Brain microvascular endothelial cell (primary cell): ENCODE data around the gene CSMD2.

Source experiments
- DNase-seq: peaks from one replicate; pipeline ENCODE4 v3.0.0-alpha.2; 2020
- H3K27ac ChIP-seq: fragments of 250-450 bp; sonication (Bioruptor Pico); 2 replicates; pipeline ENCODE4 v1.5.1; 2020; ENCODE audit warnings: mild to moderate bottlenecking, moderate library complexity
- H3K27me3 ChIP-seq: fragments of 250-450 bp; sonication (Bioruptor Pico); replicated peaks from 2 replicates; pipeline ENCODE4 v1.5.1; 2020; ENCODE audit warnings: mild to moderate bottlenecking
- H3K36me3 ChIP-seq: fragments of 250-450 bp; sonication (Bioruptor Pico); replicated peaks from 2 replicates; pipeline ENCODE4 v1.5.1; 2020; ENCODE audit warnings: mild to moderate bottlenecking
- H3K4me3 ChIP-seq: 2 replicates; pipeline ENCODE4 v1.5.1; 2011; ENCODE audit warnings: low read depth, mild to moderate bottlenecking, control low read depth, low read length, moderate library complexity
- in situ Hi-C: cut with HindIII; loops from 2 replicates; pipeline ENCODE4 v1.10.0; 2017; ENCODE audit warnings: low sequenced_read_pairs, low pct_ligation_motif_present
- TF ChIP-seq, protein P1 (sequence below): IDR thresholded peaks from 2 replicates; pipeline ENCODE4 v1.5.1; 2011; ENCODE audit warnings: low read depth, mild to moderate bottlenecking, moderate library complexity, low read length, control low read depth, inconsistent platforms; ENCODE audit errors: missing control alignments

The CSMD2 gene

DNA sequence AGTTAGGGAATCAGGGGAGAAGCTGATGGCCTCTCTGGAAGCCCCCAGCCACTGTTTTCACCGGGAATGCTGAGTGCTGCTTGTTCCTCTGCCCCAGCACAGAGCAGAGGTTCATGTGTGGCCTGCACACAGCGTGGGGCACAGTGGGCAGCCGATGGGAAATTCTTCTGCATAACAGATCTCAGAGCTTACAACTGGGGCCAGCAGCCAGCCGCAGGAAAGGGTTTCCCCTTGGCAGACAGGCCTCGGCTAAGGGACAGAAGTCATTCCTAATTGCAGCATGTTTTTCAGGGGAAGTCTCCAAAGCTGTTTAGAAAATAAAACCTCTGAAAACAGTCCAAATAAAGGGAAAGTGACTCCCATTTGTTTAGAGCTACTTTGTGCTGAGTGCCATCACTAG, 278.5 kb downstream of the CSMD2 start:
- Histone ChIP-seq H3K27me3 (no peaks in the 10 kb centered on the region), H3K27ac (no peak overlapping the region), H3K4me3 (no peak overlapping the region), H3K36me3 (no peaks in the 10 kb centered on the region)
- in situ Hi-C loops = no loop called here
- TF ChIP-seq, protein P1, sequence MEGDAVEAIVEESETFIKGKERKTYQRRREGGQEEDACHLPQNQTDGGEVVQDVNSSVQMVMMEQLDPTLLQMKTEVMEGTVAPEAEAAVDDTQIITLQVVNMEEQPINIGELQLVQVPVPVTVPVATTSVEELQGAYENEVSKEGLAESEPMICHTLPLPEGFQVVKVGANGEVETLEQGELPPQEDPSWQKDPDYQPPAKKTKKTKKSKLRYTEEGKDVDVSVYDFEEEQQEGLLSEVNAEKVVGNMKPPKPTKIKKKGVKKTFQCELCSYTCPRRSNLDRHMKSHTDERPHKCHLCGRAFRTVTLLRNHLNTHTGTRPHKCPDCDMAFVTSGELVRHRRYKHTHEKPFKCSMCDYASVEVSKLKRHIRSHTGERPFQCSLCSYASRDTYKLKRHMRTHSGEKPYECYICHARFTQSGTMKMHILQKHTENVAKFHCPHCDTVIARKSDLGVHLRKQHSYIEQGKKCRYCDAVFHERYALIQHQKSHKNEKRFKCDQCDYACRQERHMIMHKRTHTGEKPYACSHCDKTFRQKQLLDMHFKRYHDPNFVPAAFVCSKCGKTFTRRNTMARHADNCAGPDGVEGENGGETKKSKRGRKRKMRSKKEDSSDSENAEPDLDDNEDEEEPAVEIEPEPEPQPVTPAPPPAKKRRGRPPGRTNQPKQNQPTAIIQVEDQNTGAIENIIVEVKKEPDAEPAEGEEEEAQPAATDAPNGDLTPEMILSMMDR = no peak
- DNase-seq = no peak

DNA sequence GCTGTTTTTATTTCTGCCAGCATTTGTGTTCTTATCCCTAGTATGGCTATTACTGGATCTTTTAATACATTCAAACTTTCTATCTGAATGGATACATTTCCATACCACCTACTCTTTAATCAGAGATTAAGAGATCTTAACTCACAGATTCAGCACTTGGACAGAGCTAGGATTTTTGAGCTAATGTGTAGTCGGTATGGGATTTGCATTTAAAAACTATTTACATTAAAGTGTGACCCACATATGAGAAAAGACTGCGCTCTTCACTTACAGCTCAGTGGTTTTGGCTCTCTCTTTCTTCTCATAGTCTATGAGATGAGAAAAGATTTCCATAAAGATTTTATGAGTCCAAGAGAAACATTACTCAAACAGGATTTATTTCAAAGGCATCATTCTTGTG, 284.7 kb downstream of the CSMD2 start:
- Histone ChIP-seq H3K27me3 (no peaks in the 10 kb centered on the region), H3K4me3 (no peak overlapping the region), H3K27ac (no peak overlapping the region), H3K36me3 (no peaks in the 10 kb centered on the region)
- no peak for DNase-seq
- in situ Hi-C loops = no loop called here
- TF ChIP-seq, protein P1 = no peak

DNA sequence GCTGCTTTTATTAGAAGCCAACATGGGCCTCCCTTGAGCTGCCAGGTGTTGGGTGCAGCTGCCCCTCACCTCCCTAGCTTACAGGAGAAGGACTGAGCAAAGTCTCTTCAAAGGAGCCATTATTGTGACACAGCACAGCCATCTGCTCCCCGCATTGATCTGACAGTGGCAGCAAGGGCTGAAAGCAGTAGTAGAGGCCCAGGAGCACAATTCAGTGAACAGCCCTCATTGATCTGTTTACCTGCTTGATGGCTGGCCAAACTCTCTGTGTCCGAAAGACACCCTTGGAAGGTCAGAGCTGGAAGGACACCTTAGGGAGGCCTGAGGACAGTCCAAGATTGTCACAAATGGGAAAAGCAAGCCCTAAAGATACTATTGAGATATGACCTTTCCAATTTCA, 286.6 kb downstream of the CSMD2 start:
- no peak overlapping the region for H3K27ac ChIP-seq
- H3K4me3 ChIP-seq = no peak overlapping the region
- DNase-seq = no peak
- H3K27me3 ChIP-seq = no peaks in the 10 kb centered on the region
- TF ChIP-seq, protein P1 = no peak
- H3K36me3 ChIP-seq = no peaks in the 10 kb centered on the region
- in situ Hi-C loops = no loop called here

DNA sequence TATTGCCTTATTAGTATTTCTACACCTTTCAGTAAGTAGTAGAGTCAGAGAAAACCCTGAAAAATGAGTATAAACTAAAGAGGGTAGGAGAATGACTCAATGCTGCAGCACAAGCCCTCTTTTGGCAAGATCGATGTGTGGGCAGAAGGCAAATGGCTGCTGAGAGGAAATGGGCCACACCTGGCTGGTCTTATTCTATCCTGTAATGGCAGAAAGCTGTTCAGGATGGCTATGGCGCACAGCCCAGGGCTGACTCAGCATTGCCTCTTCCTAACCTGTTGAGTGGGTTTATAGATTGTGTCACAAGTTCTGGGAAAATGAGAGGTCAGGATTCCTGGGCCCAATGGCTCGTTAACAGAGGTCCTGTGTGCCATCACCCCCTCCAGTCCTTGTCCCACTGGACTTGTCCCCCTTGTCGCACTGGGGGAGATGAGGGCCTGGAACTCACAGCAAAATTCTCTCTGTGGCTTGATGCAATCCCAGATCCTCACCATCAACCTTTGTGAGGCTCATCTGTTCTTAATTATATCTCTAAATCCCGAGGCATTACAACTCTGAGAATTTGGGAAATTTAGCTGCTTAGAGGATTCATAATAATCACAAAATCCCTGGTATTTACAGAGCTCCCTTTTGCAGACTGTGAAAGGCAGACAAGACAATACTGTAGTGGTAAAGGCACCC, 287.9 kb downstream of the CSMD2 start:
- TF ChIP-seq, protein P1 = no peak
- in situ Hi-C loops = no loop called here
- Histone ChIP-seq H3K27ac (no peak overlapping the region), H3K4me3 (no peak overlapping the region), H3K36me3 (no peaks in the 10 kb centered on the region), H3K27me3 (no peaks in the 10 kb centered on the region)
- DNase-seq = no peak

DNA sequence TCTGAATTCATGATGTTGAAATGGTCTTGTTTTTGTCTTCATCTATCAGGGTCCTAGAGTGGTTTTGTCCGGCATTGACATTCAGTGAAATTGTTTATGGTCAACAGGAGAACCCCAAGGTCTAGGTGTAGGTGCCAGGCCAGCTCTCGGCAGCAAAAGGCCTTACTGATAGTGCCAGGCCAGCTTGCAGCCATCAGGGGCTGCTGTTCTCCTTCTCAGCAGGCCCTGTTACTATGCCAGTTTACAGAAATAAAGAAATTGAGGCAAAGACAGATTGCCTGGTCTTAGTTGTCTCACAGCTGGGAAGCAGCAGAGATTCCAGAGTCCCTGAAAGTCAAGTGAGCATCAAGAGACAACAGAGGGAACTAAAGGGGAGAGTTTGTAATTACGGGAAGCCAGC, 289.2 kb downstream of the CSMD2 start:
- TF ChIP-seq, protein P1 = no peak
- no peak for DNase-seq
- in situ Hi-C loops = no loop called here
- H3K4me3 ChIP-seq = no peak overlapping the region
- H3K27ac ChIP-seq = no peak overlapping the region
- H3K27me3 ChIP-seq = no peaks in the 10 kb centered on the region
- H3K36me3 ChIP-seq = no peaks in the 10 kb centered on the region

DNA sequence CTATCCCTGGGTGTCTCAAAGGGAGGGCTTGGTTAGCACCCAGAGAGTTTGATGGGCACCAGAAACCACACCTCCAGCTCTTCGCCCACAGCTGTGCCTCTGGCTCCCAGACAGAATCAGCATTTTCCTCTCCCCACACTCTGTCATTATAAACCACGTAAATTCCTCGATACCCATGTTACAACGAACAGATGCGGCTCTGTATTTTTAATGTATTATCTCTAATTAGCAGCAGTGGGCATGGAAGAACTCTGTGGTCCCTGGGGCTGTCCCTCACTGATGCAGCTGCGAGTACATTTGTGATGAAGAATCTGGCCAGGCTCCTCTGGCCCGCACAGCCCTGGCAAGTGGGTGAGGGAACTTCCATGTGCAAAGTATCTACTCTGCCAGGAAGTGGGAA, 290.4 kb downstream of the CSMD2 start:
- no peaks in the 10 kb centered on the region for H3K36me3 ChIP-seq
- H3K27ac ChIP-seq = no peak overlapping the region
- no peak for DNase-seq
- in situ Hi-C loops = no loop called here
- TF ChIP-seq, protein P1 = no peak
- no peaks in the 10 kb centered on the region for H3K27me3 ChIP-seq
- H3K4me3 ChIP-seq = no peak overlapping the region
